Measurements from ENCODE around the gene ADPRS. TPM values are rescaled to one million over a fixed set of nuclear protein-coding genes. Genes with fewer than 3 reads are reported as not detected.
A peak's percentile ranks its signal among the peaks of the same experiment; 100 is the strongest.

The ADPRS gene
- total RNA-seq, 1 experiment from 2014 or later = 30.0 TPM

DNA sequence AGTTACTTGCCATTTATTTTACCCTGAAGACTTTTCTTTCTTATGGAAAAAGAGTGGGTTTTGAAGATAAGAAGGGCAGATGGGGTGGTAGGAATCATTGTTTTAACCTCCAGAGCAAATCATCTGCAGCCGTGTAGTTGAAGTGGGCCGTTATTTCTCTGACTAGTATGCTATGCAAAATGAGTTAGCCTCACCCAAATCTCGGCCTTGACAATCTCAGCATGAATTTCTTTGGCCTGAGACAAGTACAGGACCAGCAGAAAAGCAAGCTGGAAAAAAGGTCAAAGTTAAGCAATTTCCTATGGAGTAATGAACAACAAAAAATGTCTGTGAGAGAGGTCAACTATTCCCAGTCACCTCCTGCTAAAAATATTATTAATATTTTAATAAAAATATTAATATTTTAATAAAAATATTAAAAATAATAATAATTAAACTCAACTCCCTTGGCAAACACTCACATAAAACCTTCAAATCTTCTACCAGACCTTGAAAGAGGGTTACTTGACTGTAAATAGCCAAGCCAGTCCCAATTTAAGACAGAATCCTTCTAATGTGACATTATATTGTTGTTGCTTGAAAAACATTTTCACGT is 11.6 kb upstream of the ADPRS start:
- no peak for TF ChIP-seq EZH2 (IDR thresholded peaks at IDR 0.05; ENCODE audit: low read depth)
- TF ChIP-seq, protein P1, sequence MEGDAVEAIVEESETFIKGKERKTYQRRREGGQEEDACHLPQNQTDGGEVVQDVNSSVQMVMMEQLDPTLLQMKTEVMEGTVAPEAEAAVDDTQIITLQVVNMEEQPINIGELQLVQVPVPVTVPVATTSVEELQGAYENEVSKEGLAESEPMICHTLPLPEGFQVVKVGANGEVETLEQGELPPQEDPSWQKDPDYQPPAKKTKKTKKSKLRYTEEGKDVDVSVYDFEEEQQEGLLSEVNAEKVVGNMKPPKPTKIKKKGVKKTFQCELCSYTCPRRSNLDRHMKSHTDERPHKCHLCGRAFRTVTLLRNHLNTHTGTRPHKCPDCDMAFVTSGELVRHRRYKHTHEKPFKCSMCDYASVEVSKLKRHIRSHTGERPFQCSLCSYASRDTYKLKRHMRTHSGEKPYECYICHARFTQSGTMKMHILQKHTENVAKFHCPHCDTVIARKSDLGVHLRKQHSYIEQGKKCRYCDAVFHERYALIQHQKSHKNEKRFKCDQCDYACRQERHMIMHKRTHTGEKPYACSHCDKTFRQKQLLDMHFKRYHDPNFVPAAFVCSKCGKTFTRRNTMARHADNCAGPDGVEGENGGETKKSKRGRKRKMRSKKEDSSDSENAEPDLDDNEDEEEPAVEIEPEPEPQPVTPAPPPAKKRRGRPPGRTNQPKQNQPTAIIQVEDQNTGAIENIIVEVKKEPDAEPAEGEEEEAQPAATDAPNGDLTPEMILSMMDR (conservative IDR thresholded peaks at IDR 0.05) = no peak

DNA sequence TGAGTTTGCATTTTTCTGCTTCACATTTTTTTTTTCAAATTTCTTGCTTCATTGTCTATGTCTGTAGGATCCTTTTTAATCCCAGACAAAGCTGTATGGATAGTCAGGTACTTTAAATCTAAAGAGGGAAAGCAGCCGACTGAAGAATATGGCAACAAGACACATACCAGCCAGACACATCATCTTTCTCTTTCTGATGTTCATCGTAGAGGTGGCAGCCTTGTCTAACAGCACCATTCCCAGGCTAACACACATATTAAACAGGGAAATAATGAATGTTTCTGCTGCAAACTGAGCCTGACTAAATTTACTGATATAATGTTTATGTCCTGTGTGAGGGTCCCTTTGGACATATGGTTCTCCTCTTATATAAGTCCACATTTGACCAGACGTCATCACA is 8.5 kb upstream of the ADPRS start:
- H3K4me3 ChIP-seq = no peak overlapping the region
- intact Hi-C loops (cut with micrococcal nuclease; ENCODE audit: unreplicated experiment) = no loop called here
- no peaks in the 10 kb centered on the region for H3K9me2 ChIP-seq (ENCODE audit: insufficient read depth)
- POLR2A ChIA-PET (ENCODE audit: unreplicated experiment) = no interaction called here
- DNase-seq = no peak
- CTCF ChIA-PET = interaction anchor here (0.6 kb wide), 1 partner anchor 69 kb away, joined by 6 read pairs; the partner anchor contains the start of gene TRAPPC3
- no peak for TF ChIP-seq EZH2 (IDR thresholded peaks at IDR 0.05; ENCODE audit: low read depth)
- TF ChIP-seq, protein P1 (conservative IDR thresholded peaks at IDR 0.05) = no peak
- no peaks in the 10 kb centered on the region for H3K36me3 ChIP-seq (ENCODE audit: low read depth)
- no peaks in the 10 kb centered on the region for H3K9me3 ChIP-seq (ENCODE audit: insufficient read depth, low read depth)
- no peaks in the 10 kb centered on the region for H3K79me2 ChIP-seq (ENCODE audit: low read depth)
- BruUV-seq (replicated peaks) = TSS peak; percentile 36
- H3K4me1 ChIP-seq (replicated peaks; ENCODE audit: insufficient read depth) = peaks cover 17% of the 10 kb centered on the region
- H4K20me1 ChIP-seq (ENCODE audit: insufficient read depth) = no peaks in the 10 kb centered on the region
- no peaks in the 10 kb centered on the region for H3K27me3 ChIP-seq (ENCODE audit: insufficient read depth, low read depth)
- H3F3A ChIP-seq (ENCODE audit: insufficient read depth, low read depth) = peaks cover 18% of the 10 kb centered on the region; the same call in 1 of the 2 replicates
- H3K4me2 ChIP-seq = peak overlapping the region; percentile 41
- peak overlapping the region; percentile 2; the same call in 1 of the 2 replicates for H2AFZ ChIP-seq
- peak overlapping the region; percentile 53 for H3K27ac ChIP-seq

More for the DNA sequence above, 11.6 kb upstream of the ADPRS start:
- Histone ChIP-seq H4K20me1 (ENCODE audit: insufficient read depth) (no peaks in the 10 kb centered on the region), H3K4me1 (replicated peaks; ENCODE audit: insufficient read depth) (peaks cover 17% of the 10 kb centered on the region), H3K4me3 (no peak overlapping the region), H3K9me3 (ENCODE audit: insufficient read depth, low read depth) (no peaks in the 10 kb centered on the region), H3K27me3 (ENCODE audit: insufficient read depth, low read depth) (no peaks in the 10 kb centered on the region), H2AFZ (no peak overlapping the region), H3F3A (ENCODE audit: insufficient read depth, low read depth) (peaks cover 18% of the 10 kb centered on the region; the same call in 1 of the 2 replicates), H3K4me2 (no peak overlapping the region), H3K36me3 (ENCODE audit: low read depth) (no peaks in the 10 kb centered on the region), H3K27ac (no peak overlapping the region), H3K79me2 (ENCODE audit: low read depth) (no peaks in the 10 kb centered on the region), H3K9me2 (ENCODE audit: insufficient read depth) (no peaks in the 10 kb centered on the region)
- no peak for DNase-seq
- CTCF ChIA-PET = no interaction called here
- POLR2A ChIA-PET (ENCODE audit: unreplicated experiment) = no interaction called here
- BruUV-seq (replicated peaks) = no TSS peak
- intact Hi-C loops (cut with micrococcal nuclease; ENCODE audit: unreplicated experiment) = no loop called here

DNA sequence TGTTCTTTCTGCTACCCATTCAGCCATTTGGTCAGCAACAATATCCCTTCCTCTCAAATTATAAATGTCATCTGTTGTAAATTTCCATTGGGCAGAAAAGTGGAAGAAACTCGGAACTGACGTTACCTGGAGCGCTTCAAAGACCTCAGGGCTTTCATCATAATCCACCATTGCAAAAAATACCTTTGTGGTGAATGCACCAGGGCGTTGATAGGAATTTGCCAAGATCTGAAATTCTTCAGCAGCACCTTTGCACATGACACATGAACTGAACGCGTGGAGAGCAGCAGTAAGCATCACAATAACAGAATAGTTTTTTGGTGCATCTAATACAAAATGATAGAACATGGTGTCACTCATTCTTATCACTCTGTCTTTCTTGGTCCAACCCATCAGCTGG is 7.9 kb upstream of the ADPRS start:
- no peaks in the 10 kb centered on the region for H3K36me3 ChIP-seq (ENCODE audit: low read depth)
- ChIA-PET POLR2A (ENCODE audit: unreplicated experiment) (no interaction called here), CTCF (no interaction called here)
- H3K4me2 ChIP-seq = peak overlapping the region; percentile 41
- H3K27ac ChIP-seq = peak overlapping the region; percentile 53
- BruUV-seq (replicated peaks) = no TSS peak
- H3K79me2 ChIP-seq (ENCODE audit: low read depth) = no peaks in the 10 kb centered on the region
- peaks cover 18% of the 10 kb centered on the region; the same call in 1 of the 2 replicates for H3F3A ChIP-seq (ENCODE audit: insufficient read depth, low read depth)
- intact Hi-C loops (cut with micrococcal nuclease; ENCODE audit: unreplicated experiment) = no loop called here
- peaks cover 17% of the 10 kb centered on the region for H3K4me1 ChIP-seq (replicated peaks; ENCODE audit: insufficient read depth)
- no peaks in the 10 kb centered on the region for H4K20me1 ChIP-seq (ENCODE audit: insufficient read depth)
- H3K9me3 ChIP-seq (ENCODE audit: insufficient read depth, low read depth) = no peaks in the 10 kb centered on the region
- H2AFZ ChIP-seq = peak overlapping the region; percentile 2; the same call in 1 of the 2 replicates
- no peak overlapping the region for H3K4me3 ChIP-seq
- no peaks in the 10 kb centered on the region for H3K9me2 ChIP-seq (ENCODE audit: insufficient read depth)
- TF ChIP-seq, protein P1 (conservative IDR thresholded peaks at IDR 0.05) = no peak
- TF ChIP-seq EZH2 (IDR thresholded peaks at IDR 0.05; ENCODE audit: low read depth) = no peak
- H3K27me3 ChIP-seq (ENCODE audit: insufficient read depth, low read depth) = no peaks in the 10 kb centered on the region
- DNase-seq = peak; percentile 35 to 91
